ENCODE data around the gene DGKD. TPM values are rescaled to one million over a fixed set of nuclear protein-coding genes. Genes with fewer than 3 reads are reported as not detected.

The DGKD gene
- polyA plus RNA-seq, 3 donors = 4.4 to 34.4 (median 15.7) TPM

- no peak overlapping the region for H3K27ac ChIP-seq (ENCODE audit: low read depth, low read length)
- 92 to 95% (median 95%) methylated on average over 18 of the region's 18 CpGs for WGBS, 3 donors
These were observed 91.0 kb downstream of the DGKD start for GRCh38 chr2:233445152-233445830.

GRCh38 chr2:233446121-233446520 is 91.8 kb downstream of the DGKD start:
- WGBS, 3 donors = 62 to 95% (median 84%) methylated on average over 1 of the region's 1 CpG
- H3K27ac ChIP-seq (ENCODE audit: low read depth, low read length) = no peak overlapping the region

- H3K27ac ChIP-seq (ENCODE audit: low read depth, low read length) = no peak overlapping the region
- 92 to 95% (median 94%) methylated on average over 37 of the region's 37 CpGs for WGBS, 3 donors
These were observed 92.5 kb downstream of the DGKD start for GRCh38 chr2:233446606-233447305.

GRCh38 chr2:233447506-233448219 is 93.4 kb downstream of the DGKD start:
- no peak overlapping the region for H3K27ac ChIP-seq (ENCODE audit: low read depth, low read length)
- WGBS, 3 donors = 87 to 97% (median 97%) methylated on average over 15 of the region's 15 CpGs

GRCh38 chr2:233448220-233448559 is 93.9 kb downstream of the DGKD start:
- WGBS, 3 donors = 79 to 82% (median 82%) methylated on average over 11 of the region's 11 CpGs
- no peak overlapping the region for H3K27ac ChIP-seq (ENCODE audit: low read depth, low read length)

GRCh38 chr2:233448575-233448974 is 94.3 kb downstream of the DGKD start:
- WGBS, 3 donors = 85 to 95% (median 93%) methylated on average over 4 of the region's 4 CpGs

GRCh38 chr2:233449081-233449901 is 95.0 kb downstream of the DGKD start:
- 69 to 74% (median 74%) methylated on average over 31 of the region's 31 CpGs for WGBS, 3 donors
- H3K27ac ChIP-seq (ENCODE audit: low read depth, low read length) = no peak overlapping the region

More at GRCh38 chr2:233448575-233448974, 94.3 kb downstream of the DGKD start:
- H3K27ac ChIP-seq (ENCODE audit: low read depth, low read length) = no peak overlapping the region

GRCh38 chr2:233449921-233450863 is 95.9 kb downstream of the DGKD start:
- 90 to 93% (median 91%) methylated on average over 32 to 33 of the region's 33 CpGs for WGBS, 3 donors

GRCh38 chr2:233450864-233451575 is 96.7 kb downstream of the DGKD start:
- no peak overlapping the region for H3K27ac ChIP-seq (ENCODE audit: low read depth, low read length)
- 85 to 95% (median 87%) methylated on average over 22 of the region's 22 CpGs for WGBS, 3 donors

More at GRCh38 chr2:233449921-233450863, 95.9 kb downstream of the DGKD start:
- H3K27ac ChIP-seq (ENCODE audit: low read depth, low read length) = no peak overlapping the region

GRCh38 chr2:233451950-233452349 is 97.7 kb downstream of the DGKD start:
- WGBS, 3 donors = 82 to 89% (median 87%) methylated on average over 9 of the region's 9 CpGs

GRCh38 chr2:233453111-233453915 is 99.0 kb downstream of the DGKD start:
- no peak overlapping the region for H3K27ac ChIP-seq (ENCODE audit: low read depth, low read length)
- WGBS, 3 donors = 71 to 88% (median 74%) methylated on average over 10 of the region's 10 CpGs

More at GRCh38 chr2:233451950-233452349, 97.7 kb downstream of the DGKD start:
- no peak overlapping the region for H3K27ac ChIP-seq (ENCODE audit: low read depth, low read length)

GRCh38 chr2:233453916-233454315 is 99.6 kb downstream of the DGKD start:
- H3K27ac ChIP-seq (ENCODE audit: low read depth, low read length) = no peak overlapping the region
- 87 to 90% (median 90%) methylated on average over 8 of the region's 8 CpGs for WGBS, 3 donors

GRCh38 chr2:233455006-233455405 is 100.7 kb downstream of the DGKD start:
- WGBS, 3 donors = 86 to 90% (median 88%) methylated on average over 11 of the region's 11 CpGs
- H3K27ac ChIP-seq (ENCODE audit: low read depth, low read length) = no peak overlapping the region

GRCh38 chr2:233455491-233455890 is 101.2 kb downstream of the DGKD start:
- 95 to 98% (median 97%) methylated on average over 7 of the region's 7 CpGs for WGBS, 3 donors
- H3K27ac ChIP-seq (ENCODE audit: low read depth, low read length) = no peak overlapping the region

GRCh38 chr2:233456111-233456510 is 101.8 kb downstream of the DGKD start:
- WGBS, 3 donors = 92 to 95% (median 92%) methylated on average over 11 of the region's 11 CpGs
- H3K27ac ChIP-seq (ENCODE audit: low read depth, low read length) = no peak overlapping the region

GRCh38 chr2:233456934-233457333 is 102.6 kb downstream of the DGKD start:
- 92 to 97% (median 95%) methylated on average over 5 of the region's 5 CpGs for WGBS, 3 donors
- no peak overlapping the region for H3K27ac ChIP-seq (ENCODE audit: low read depth, low read length)
